HG03159 (cell line): ENCODE data around the gene CRABP1.
"Not testable (repeated sequence)": the region's sequence is repeated elsewhere in the genome, so short reads cannot be mapped to it uniquely, and the experiment has no call there.

Experiments
- ATAC-seq: cut with Tn5 transposase; IDR thresholded peaks from one replicate; pipeline ENCODE4 v1.9.1; 2021; ENCODE audit warnings: mild to moderate bottlenecking, moderate library complexity; ENCODE audit not compliant: unreplicated experiment

CRABP1 gene

DNA sequence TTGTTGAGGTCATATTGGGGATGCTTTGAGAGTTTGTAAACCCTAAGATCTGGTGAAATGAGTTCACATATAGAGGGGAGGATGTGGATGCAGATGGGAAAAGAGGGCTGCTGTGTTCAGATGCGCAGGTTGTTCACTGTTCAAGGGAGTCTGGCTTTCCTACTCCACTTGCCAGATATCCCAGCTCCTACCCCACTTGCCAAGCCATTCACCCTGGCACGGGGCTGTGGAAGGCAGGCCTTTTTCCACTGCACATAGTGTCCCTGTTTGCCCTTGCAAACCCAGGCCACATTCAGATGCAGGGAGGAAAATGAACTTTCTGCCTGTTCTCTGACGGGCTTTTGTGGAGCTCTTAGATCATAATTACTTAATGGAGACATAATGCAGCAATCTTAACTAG lies 29.0 kb downstream of the CRABP1 start:
- no peak for ATAC-seq

DNA sequence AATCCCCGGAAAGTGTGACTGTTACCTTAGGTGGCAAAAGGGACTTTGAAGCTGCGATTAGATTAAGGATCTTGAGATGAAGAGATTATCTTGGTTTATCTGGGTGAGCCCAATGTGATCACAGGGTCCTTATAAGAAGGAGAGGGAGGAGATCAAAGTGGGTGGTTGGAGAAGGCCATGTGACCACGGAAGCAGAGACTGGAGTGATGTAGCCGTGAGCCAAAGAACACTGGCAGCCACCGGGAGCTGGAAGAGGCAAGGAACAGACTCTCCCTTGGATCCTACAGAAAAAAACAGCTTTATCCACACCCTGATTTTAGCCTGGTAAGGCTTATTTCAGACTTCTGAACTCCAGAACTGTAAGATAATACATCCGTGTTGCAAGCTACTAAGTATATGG lies 29.9 kb downstream of the CRABP1 start:
- ATAC-seq: no peak

DNA sequence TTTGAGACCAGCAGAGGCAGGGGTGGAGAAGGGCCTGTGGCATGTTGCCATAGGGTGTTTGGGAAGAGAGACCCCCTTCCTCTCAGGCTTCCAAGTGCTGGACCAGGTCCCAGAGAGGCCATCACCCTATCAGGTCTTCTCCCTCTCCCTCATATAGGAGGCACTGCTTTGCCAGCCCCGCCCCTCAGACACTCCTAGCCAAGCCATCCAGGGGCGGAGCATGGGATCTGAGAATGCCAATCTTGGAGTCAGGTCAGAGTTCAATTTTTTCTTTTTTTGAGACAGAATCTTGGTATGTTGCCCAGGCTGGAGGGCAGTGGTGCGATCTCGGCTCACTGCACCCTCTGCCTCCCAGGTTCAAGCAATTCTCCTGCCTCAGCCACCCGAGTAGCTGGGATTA lies 32.7 kb downstream of the CRABP1 start:
- ATAC-seq: no peak

DNA sequence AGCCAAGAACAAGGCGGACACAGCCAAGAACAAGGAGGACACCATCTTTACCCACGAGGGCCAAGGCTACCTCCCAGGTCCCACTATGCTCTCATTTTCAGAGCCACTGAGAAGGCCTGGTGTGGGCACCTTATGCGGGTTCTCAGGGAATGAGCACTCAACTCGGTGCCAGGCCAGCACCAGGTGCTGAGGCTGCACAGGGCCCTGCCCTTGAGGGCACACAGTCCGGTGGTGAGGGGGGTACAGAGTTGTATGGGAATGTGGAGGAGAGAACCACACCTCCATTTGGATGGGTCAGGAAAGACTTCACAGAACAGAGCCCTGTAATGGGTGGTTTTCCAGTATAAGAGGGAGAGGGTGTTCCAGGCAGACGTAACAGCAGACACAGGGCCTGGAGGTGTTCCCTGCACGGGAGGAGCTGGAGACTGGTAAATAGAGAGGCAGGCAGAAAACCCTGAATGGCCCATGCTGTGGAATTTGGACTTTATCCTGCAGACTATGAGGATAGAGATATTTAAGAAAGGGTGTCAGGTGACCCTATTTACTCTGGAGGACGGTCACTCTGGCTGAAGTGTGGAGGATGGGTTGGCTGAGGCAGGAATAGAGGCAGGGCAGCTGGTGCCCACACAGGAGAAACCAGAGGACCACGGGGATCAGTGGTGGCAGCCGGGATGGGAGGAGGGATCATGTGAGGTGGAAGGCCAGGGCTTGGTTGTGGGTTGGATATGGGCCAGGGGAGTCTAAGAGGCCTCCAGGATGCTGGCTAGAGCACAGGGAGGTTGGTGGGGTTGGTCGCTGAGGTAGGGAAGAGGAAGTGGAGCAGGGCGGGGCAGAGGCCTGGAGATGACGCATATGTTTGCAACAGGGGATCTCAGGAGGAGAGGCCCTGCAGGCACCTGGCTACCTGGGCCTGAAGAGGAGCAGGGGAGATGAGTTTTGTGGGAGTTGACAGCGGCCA lies 34.6 kb downstream of the CRABP1 start:
- ATAC-seq: no peak

DNA sequence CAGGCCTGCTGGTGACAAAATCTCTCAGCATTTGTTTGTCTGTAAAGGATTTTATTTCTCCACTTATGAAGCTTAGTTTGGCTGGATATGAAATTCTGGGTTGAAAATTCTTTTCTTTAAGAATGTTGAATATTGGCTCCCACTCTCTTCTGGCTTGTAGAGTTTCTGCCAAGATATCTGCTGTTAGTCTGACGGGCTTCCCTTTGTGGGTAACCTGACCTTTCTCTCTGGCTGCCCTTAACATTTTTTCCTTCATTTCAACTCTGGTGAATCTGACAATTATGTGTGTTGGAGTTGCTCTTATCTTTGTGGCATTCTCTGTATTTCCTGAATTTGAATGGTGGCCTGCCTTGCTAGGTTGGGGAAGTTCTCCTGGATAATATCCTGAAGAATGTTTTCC lies 40.0 kb downstream of the CRABP1 start:
- ATAC-seq: not testable (repeated sequence)

DNA sequence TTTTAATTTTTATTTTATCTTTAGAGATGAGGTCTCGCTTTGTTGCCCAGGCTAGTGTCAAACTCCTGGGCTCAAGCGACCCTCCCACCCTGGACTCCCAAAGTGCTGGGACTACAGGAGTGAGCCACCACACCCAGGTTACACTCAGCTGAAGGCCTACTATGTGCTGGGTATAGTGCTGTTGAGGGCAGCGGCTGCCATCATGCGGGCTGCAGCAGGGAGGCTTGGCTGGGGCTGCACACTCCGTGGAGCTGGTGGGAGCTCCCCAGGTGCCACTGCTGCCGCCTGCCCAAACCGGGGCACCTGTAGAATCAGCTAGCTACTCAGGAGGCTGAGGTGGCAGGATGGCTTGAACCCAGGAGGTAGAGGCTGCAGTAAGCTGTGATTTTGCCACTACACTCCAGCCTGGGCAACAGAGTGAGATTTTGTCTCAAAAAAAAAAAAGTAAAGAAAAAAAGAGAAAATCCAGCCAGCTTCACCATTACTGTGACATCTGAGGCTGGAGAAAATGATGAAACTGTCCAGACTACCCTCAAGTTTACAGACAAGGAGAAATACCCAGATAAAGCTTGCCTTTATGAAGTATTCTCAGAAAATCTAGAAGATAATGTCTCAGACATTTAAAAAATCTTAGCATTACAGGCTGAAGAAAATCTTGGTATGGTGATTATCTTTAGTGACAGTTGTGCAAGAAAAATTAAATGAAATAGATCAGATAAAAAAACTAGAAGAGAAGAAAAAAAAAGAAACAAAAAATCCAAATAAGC lies 42.1 kb downstream of the CRABP1 start:
- no peak for ATAC-seq

DNA sequence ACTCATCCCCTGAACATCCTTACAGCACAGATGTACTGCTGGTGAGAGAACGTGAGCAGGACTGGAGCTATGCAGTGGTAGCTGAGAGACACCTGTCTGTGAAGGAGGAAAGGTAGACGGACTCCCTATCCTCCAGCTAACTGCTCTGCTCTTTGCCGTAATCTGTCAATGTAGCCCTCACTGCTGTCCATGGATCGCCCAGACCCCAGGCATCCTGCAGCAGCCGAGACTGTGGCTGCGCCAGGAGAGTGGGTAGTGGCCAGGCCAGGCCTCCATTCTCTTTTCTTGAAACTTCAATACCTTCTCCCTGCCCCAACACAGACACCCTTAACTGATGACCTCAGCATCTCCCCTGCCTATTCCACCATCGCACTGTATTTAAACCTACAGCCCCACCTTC lies 44.5 kb downstream of the CRABP1 start:
- no peak for ATAC-seq

DNA sequence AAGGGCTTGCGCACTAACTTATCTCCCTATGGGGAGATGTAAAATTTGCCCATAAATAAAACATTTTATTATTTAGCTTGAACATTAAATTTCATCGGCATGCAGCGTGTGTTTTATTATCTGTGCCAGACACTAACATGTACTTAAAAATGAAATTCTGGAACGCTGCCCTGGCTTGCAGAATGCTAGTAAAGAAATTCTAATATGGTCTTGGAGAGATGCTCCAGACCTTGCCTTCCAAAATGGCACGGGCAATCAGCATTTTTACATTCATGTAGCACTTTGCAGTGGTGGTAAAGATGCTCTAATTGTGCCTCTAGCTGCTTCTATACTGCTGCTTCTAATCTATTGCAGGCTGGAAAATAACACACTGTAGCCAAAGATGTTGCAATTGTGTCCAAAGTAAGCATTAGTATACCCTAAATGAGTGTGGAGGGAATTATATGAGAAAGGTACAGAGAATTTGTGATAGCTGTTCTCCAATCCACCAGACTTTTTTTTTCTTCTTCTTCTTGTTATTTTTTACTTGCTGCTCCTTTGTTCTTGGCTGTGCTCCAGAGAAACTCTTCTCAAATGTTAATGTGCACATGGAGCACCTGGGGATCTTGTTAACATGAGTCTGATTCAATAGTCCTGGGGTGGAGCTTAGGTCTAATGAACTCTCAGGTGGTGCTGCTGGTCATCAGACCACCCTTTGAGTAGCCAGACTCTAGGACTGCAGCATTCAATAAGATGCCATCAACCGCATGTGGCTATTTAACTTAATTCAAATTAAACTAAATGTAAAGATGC lies 47.3 kb downstream of the CRABP1 start:
- no peak for ATAC-seq

DNA sequence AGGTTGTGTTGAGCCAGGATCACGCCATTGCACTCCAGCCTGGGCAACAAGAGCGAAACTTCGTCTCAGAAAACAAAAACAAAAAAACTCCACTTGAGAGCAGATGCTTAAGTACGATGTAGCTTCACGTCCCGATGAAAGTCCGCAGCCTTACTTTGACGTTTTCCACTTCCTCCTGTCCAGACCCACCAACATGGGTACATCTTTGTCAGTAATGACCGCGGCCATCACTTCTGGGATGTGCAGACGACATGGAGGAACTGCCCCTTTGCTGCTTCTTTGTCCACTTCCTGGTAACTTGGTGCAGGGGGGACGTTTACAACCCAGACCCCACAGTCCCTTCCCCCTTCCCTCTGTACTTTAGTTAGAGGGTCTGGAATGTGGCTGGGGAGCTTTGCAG lies 48.7 kb downstream of the CRABP1 start:
- ATAC-seq: no peak

DNA sequence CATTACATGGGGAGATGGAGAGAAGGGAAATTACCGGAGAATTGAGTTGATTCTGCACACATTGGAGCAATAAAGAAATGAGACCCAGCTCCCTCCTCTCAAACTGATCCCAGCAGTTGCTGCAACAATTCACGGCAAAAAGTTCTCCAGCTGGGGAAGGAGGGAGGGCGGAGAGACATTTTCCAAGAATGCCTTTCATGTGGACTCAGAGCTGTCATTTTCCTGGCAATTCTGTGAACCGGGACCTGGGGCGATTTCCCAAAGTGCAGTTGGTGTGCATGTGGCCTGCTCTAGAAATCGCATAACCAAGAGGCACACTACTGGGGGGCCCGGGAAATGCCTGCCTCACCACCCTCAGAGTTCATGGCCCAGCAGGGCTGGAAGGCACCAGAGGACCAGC lies 49.2 kb downstream of the CRABP1 start:
- ATAC-seq: no peak

DNA sequence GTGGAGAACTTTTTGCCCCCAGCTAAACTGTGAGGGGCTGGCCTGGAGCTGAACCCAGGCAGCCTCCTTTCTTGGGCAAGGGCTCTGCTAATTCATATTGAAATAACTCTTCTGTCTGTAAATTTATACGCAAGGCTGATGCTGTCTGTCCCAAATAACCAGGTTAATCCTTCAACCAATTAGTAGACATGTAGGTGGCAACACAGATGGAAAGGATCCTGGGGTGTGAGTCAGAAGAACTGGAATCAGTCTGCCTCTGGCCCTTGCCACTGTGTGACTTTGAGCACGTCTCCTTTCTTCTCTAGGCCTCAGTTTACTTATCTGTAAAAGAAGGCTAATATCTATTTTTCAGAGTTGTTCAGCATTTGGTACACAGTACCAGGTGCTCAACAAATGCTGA lies 49.6 kb downstream of the CRABP1 start:
- ATAC-seq: no peak

DNA sequence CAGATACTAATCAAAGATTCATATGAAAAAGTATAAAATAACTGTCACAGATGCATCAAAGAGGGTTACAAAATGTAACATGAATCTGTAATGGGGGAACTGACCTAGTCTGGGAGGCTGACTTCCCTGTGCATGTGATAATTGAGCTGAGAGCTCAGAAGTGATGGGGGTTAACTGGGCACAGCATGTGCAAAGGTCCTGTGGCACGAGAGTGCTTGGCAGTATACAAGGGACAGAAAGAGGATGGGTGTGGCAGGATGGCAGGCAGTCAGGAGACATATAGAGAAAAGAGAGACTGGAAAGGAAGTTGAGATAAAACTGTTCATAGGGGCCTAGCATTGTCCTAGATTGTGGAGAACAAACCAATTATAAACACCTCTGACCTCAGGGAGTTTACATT lies 50.1 kb downstream of the CRABP1 start:
- ATAC-seq: no peak

DNA sequence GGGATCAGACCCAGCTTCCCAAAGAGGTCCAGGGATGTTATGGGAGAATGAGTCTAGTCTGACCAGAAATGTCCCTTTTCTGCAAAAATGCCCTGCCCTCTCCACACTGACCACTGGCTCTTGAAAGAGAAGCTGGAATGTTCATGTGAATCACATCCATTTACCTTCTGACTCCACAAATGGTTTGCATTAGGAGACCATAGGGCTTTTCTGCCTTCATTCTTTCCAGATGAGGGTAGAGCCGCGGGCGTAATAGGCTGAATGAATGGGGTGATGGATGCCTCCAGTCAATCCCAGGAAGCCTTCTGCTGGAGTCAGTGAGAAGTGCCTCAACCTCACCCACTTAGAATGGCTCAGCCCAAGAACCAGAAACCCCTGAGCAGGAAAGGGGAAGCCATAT lies 50.7 kb downstream of the CRABP1 start:
- no peak for ATAC-seq

DNA sequence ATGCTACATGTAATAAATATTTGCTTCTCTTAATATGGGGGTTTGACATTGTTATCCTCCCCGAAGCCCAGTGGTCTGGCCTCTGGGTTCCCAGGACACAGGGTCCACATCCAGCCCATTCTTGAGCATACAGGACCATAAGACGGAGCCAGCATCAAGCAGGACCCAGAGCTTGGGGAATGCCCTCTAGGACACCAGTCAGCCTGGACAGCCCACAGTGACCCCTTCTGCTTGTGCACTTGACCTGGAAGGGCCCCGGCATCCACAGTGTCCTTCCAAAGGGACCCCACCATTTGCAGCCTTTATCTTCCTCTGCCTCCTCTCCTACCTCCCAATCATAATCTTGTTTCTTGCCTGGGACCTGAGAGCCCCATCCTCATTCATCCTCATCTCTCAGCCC lies 51.6 kb downstream of the CRABP1 start:
- ATAC-seq: no peak

DNA sequence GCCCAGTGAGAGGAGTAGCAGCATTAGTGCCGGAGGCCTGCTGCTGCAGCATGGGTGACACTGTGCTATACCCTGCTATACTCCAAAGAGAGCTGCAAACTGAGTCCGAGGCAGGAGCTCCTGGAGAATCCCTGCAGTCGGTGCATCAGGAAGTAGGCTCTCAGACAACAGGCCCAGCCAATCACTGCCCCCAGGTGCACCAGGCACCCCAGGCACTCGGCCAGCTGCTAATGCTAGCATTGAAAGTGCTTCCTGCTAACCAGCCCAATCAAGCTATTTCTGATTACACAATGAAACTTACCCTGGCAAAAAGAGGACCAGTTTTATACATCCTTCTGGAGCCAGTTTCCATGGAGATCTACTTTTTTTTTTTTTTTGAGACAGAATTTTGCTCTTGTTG lies 52.3 kb downstream of the CRABP1 start:
- ATAC-seq: no peak

DNA sequence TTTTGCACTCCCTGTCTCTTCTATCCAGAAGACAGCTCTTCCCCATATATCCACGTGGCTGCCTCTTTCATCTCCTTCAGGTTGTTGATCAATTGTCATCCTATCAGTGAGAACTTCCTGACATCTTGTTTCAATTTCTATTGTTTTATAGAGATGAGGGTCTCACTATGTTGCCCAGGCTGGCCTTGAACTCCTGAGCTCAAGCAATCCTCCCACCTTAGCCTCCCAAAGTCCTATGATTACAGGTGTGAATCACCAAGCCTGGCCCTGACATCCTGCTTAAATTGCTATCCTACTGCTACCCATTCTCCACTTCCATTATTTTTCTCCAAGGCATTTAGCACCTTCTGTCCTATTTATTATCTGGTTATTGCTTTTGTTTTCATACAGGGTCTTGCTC lies 53.0 kb downstream of the CRABP1 start:
- no peak for ATAC-seq

DNA sequence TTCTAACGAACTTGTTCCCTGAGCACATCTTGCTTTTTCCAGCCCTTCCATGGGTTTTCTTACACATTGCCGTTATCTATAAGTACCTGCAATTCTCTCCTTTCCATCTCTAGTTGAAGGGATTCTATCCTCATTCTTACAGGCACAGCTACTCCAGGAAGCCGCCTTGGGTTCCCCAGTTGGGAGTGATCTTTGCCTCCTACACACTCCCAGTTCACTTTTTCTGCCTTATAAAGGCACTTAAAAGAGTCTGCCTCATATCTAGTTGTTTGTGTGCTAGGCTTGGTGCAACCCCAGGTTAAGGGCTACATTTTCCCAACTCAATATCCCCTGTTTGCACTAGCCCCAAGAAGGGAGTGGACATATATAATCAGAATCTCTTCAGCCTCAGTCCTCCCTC lies 53.9 kb downstream of the CRABP1 start:
- ATAC-seq: no peak

DNA sequence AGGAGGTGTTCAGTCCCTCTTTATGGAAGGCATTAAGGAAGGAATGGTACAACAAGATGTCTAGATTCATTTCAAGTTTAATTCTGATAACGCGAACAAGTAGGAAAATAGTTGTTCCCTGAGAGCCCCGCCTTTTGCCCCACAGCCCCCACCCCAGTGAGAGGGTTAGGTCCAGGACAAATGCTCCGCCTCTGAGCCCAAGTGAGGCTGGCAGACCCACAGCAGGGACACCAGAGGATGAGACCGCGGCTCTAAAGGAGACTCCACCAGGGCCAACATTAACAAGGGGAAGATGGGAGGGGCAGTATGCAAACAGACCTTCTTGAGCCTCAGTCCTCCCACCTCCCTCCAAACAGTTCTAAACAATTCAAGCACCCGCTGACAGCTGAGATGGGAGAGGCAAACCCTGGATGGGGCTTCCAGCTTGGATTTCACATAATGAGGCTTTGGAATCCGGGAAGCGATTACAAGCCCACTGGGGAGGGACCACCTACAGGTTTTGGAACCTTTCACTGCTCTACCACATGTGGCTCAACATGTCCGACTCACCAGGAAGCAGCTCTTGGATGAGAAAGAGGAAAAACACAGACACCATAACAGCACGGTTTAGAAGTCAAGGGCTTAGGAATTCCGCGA lies 54.9 kb downstream of the CRABP1 start:
- ATAC-seq: no peak

DNA sequence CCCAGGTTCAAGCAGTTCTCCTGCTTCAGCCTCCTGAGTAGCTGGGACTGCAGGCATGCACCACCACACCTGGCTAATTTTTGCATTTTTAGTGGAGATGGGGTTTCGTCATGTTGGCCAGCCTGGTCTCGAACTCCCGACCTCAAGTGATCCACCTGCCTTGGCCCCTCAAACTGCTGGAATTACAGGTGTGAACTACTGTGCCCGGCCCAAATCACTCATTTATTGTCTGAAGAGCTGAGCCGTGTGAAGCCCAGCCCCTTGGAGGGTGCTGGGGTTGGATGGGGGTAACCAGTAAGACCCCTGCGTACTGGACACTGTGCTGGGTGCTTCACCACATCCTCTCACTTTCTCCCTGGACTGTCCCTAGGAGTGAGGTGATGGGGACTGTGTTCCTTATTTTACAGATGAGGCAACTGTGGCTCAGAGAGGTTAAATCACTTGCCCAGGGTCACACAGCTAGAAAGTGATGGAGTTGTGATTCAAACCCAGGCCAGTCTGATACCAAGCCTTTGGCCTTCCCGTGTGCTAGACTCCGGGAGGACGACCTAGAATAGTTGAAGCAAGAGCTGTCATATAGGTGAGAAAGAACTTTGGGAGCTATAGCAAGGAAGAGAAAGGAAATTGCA lies 56.1 kb downstream of the CRABP1 start:
- ATAC-seq: no peak

DNA sequence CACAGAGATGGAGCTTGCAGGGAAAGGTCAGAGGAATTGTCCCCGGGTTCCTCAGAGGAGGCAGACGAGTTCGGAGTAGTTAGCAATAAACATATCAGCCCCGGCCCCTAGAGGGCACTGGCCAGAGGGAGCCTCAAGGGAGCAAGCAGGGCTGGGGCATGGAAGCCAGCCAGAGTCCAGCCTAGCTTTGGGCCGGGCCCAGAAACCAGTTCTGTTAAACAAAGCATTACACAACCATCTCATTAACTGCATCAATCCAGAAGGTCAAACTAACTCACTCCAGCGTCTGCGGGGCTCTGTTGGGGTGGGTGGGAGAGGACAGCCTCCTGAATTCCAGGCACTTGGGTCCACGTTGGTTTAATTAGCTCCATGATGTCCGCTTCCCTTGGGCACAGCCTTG lies 56.8 kb downstream of the CRABP1 start:
- ATAC-seq: no peak
